Measurements from ENCODE around the gene SLC35G2. TPM values are rescaled to one million over a fixed set of nuclear protein-coding genes. Genes with fewer than 3 reads are reported as not detected.
"Not testable (repeated sequence)": the region's sequence is repeated elsewhere in the genome, so short reads cannot be mapped to it uniquely, and the experiment has no call there.

Gene SLC35G2
- total RNA-seq: 1 to 10 TPM; 1.9 to 6.4 TPM

DNA sequence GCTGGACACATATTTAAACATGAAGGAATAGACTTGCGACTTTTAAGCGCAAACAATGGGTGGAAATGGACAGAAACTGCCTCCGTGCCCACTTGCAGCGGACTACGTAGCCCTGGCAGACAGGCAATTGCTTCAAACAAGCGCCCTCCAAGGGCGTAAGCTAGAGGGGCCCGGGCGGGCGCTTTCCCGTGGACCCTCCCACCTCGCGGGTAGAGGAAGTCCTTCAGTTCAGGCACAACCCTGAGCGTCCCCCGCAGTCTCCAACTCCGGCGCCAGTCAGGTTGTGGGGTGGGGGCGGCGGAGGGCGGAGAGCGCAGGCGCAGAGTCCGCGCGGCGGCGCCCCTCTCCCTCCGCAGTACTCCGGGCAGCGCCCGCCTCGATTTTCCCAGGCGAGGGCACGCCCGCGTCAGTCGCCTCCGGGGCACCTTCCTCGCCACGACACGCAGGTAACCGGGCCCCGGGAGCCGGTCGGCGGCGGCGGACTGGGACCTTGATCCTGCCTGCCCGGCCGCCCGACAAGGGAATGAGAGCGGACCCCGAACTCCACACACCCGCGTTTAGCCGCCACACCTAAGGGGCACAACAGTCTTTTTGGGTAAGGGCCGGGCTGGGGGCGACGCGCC, at the start of gene SLC35G2:
SLC35G2 (plus strand) TSS at position 358 of the 623 bp plus-strand sequence. CDS start 35,335 bp downstream, outside the sequence.
- Mint-ChIP-seq H3K9me3 (peaks cover 3 to 8% of the 10 kb centered on the region in 2 donors), H3K27ac (peak within 1 kb of the TSS; percentile 62 to 87), H3K36me3 (peaks cover 18 to 22% of the 10 kb centered on the region in 2 donors)
- ATAC-seq: peak; percentile 53 to 74
- peak; percentile 31 to 62 for DNase-seq (ENCODE audit: low spot score in 2 of 2)

DNA sequence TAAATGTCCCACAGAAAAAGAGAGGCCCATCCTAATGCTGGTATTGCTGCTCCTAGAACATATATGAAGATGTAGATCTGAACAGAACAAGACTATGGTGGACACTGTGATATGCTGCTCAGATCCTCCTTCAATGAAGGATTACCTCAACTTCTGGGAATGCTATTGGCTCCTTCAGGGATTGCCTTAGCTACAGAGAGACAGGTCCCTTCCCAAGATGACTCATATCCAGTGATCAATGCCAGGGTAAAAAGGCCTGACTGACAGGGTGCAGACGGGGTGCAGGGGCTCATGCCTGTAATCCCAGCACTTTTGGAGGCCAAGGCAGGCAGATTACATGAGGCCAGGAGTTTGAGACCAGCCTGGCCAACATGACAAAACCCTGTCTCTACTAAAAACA, 46.2 kb upstream of the SLC35G2 start:
- no peak for ATAC-seq
- no peak overlapping the region for H3K27ac Mint-ChIP-seq
- no peaks in the 10 kb centered on the region for H3K9me3 Mint-ChIP-seq
- no peak for DNase-seq (ENCODE audit: low spot score in 2 of 2)
- H3K36me3 Mint-ChIP-seq: no peaks in the 10 kb centered on the region

DNA sequence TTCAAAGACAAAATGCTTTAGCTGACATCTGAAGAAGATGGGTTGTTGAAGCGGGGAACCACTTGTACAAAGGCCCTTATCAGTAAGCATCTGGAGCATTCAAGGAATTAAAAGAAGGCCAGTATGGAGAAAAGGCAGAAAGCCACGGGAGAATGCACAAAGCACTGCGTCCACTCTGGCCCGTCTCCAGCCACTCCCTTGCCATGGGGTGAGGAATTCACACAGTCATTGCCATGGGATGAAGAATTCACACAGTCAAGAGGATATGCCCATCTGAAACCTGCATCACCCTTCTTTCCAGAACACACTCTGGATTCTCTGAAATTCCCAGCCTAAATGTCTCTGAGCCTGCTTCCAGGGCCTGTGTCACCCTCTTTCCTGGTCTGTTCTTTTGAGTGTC, 40.1 kb upstream of the SLC35G2 start:
- Mint-ChIP-seq H3K27ac (no peak overlapping the region), H3K36me3 (no peaks in the 10 kb centered on the region), H3K9me3 (no peaks in the 10 kb centered on the region)
- ATAC-seq (no peak), DNase-seq (ENCODE audit: low spot score in 2 of 2) (no peak)

DNA sequence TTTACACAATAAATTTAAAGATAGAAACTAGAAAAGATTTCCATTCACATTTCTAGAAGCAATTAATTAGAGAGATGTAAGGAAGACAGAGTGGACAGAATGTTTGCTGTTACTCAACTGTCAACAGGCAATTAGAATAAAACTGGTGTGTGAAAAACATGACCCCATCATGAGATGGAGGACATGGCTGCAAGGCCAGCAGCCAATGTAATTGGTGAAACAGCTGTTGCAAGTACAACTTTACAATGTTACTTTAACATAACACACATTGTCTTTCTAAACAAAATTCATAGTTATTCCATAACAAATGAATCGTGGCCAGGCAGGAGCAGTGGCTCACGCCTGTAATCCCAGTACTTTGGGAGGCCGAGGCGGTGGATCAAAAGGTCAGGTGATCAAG, 38.2 kb upstream of the SLC35G2 start:
- H3K9me3 Mint-ChIP-seq: no peaks in the 10 kb centered on the region
- H3K36me3 Mint-ChIP-seq: no peaks in the 10 kb centered on the region
- DNase-seq (ENCODE audit: low spot score in 2 of 2): no peak
- no peak overlapping the region for H3K27ac Mint-ChIP-seq
- no peak for ATAC-seq

GRCh38 chr3:136783708-136784191, 35.2 kb upstream of the SLC35G2 start:
- ATAC-seq (no peak), DNase-seq (ENCODE audit: low spot score in 2 of 2) (no peak)
- Mint-ChIP-seq H3K27ac (no peak overlapping the region), H3K9me3 (no peaks in the 10 kb centered on the region), H3K36me3 (no peaks in the 10 kb centered on the region)

DNA sequence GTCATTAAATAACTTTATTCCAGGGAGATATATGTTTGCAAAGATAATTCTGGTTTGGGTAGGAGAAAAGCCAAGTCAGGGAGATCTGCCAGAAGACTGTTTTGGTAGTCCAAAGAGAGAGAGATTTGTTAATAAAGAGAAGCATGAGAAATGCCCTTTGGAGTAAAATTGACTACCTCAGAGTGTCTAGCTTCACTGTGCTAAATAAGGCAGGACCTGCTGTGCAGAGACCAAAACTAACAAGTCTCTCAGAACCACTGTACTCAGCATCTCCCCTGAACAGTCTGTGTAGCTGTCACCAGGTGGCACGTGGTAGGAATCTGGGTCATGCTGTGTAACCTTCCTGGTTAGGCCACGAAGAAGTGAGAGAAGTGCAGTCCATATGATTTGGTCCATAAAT, 31.6 kb upstream of the SLC35G2 start:
- Mint-ChIP-seq H3K36me3 (no peaks in the 10 kb centered on the region), H3K27ac (peak overlapping the region; percentile 5 to 68), H3K9me3 (no peaks in the 10 kb centered on the region)
- ATAC-seq (peak; percentile 64 to 87), DNase-seq (ENCODE audit: low spot score in 2 of 2) (no peak)

- Mint-ChIP-seq H3K27ac (no peak overlapping the region), H3K36me3 (no peaks in the 10 kb centered on the region), H3K9me3 (no peaks in the 10 kb centered on the region)
- ATAC-seq (no peak), DNase-seq (ENCODE audit: low spot score in 2 of 2) (no peak)
Measured at GRCh38 chr3:136788154-136788553, 30.8 kb upstream of the SLC35G2 start.

DNA sequence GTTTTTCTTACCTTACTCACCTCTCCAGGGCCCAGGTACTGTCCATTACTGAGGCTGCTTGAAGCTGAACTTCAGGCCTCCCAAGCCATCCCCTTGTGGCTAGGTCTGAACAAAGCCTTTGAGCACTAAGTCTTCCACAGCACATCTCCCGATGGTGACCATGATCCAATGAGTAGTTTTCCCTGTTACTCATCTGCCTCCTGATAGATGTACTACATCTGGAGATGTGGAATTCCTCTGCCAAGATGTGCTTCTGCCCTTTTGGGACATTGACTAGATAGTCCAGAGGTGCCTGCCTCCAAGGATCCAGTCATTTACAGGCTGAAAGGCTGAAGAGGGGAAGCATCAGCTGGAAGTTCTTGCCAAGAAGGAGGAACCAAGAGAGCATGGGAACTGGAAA, 28.9 kb upstream of the SLC35G2 start:
- DNase-seq (ENCODE audit: low spot score in 2 of 2): no peak
- no peak for ATAC-seq
- H3K36me3 Mint-ChIP-seq: no peaks in the 10 kb centered on the region
- H3K27ac Mint-ChIP-seq: no peak overlapping the region
- H3K9me3 Mint-ChIP-seq: no peaks in the 10 kb centered on the region

DNA sequence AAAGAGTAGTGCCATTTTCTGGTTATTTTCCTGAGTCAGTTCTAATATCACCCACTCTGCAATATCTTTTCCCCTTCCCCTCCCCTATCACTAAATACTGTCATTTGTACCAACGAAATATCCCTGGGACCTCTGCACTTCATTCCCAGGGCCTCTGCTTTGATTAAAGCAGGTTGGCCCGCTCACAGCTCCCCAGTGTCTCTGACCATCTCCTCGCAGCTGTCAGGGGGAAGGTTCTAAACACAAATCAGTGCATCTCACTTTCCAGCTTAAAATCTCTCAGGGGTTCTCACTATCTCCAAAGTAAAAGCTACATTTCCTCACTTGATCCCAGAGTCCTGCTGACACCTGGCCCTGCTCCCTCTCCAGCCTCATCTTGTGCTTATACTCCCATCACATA, 28.1 kb upstream of the SLC35G2 start:
- no peaks in the 10 kb centered on the region for H3K9me3 Mint-ChIP-seq
- ATAC-seq: no peak
- no peak overlapping the region for H3K27ac Mint-ChIP-seq

GRCh38 chr3:136792556-136793330, 26.2 kb upstream of the SLC35G2 start:
- Mint-ChIP-seq H3K9me3 (no peaks in the 10 kb centered on the region), H3K36me3 (no peaks in the 10 kb centered on the region), H3K27ac (no peak overlapping the region)
- ATAC-seq (no peak), DNase-seq (ENCODE audit: low spot score in 2 of 2) (no peak)

More for the DNA sequence above, 28.1 kb upstream of the SLC35G2 start:
- no peaks in the 10 kb centered on the region for H3K36me3 Mint-ChIP-seq
- no peak for DNase-seq (ENCODE audit: low spot score in 2 of 2)

- not testable (repeated sequence) for ATAC-seq; H3K27ac Mint-ChIP-seq; DNase-seq (ENCODE audit: low spot score in 2 of 2); H3K9me3 Mint-ChIP-seq; H3K36me3 Mint-ChIP-seq
Measured at GRCh38 chr3:136801146-136801545, 17.8 kb upstream of the SLC35G2 start.

DNA sequence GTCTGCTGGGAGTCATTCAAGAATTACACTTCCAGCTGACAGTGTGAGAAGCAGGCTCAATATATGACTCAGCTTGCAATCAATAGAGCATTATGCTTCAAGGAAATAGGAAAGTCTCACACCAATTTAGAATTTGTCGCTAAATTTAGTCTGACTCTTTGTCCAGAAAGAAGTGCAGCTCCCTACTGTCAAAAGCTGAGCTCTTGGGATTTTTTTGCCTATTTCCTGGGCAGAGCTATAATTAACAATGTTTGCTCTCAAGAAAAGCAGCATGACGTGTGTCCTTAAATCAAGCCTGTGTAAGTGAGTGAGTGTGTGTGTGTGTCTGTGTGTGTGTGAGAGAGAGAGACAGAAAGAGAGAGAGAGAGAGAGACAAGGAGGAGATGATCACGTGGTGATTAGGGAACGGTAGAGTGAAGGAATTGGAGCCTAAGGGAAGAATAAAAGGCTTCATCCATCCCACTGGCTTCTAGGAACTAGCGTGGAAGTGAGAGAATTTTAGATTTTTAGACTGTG, 16.4 kb upstream of the SLC35G2 start:
- H3K27ac Mint-ChIP-seq: no peak overlapping the region
- no peaks in the 10 kb centered on the region for H3K36me3 Mint-ChIP-seq
- DNase-seq (ENCODE audit: low spot score in 2 of 2) (no peak), ATAC-seq (no peak)
- no peaks in the 10 kb centered on the region for H3K9me3 Mint-ChIP-seq

GRCh38 chr3:136804141-136804540, 14.8 kb upstream of the SLC35G2 start:
- ATAC-seq (no peak), DNase-seq (ENCODE audit: low spot score in 2 of 2) (no peak)
- H3K27ac Mint-ChIP-seq: no peak overlapping the region
- H3K36me3 Mint-ChIP-seq: no peaks in the 10 kb centered on the region
- no peaks in the 10 kb centered on the region for H3K9me3 Mint-ChIP-seq

GRCh38 chr3:136804813-136805212, 14.1 kb upstream of the SLC35G2 start:
- Mint-ChIP-seq H3K36me3 (no peaks in the 10 kb centered on the region), H3K9me3 (no peaks in the 10 kb centered on the region), H3K27ac (no peak overlapping the region)
- ATAC-seq (no peak), DNase-seq (ENCODE audit: low spot score in 2 of 2) (no peak)

DNA sequence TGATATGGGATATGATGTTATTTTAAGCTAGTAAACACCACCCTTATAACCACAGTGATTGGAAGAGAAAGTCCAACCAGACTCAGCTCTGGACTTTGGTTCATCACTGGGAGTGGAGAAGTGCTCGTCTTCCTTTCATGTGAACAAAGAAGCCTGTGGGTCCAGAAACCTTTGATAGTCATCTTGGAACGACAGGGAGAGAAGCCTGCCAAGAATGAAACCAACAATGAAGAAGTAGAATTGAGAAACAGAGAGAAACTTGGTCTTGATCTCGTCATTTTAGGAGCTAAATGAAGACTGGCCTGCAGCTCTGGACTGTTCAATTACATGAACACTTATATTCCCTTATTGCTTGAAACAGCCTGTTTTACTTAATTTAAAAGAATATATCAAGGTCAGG, 13.1 kb upstream of the SLC35G2 start:
- Mint-ChIP-seq H3K36me3 (no peaks in the 10 kb centered on the region), H3K27ac (no peak overlapping the region), H3K9me3 (no peaks in the 10 kb centered on the region)
- no peak for DNase-seq (ENCODE audit: low spot score in 2 of 2)
- no peak for ATAC-seq

GRCh38 chr3:136811701-136812100, 7.2 kb upstream of the SLC35G2 start:
- ATAC-seq: no peak

GRCh38 chr3:136817448-136817847, 1.5 kb upstream of the SLC35G2 start:
- peaks cover 12 to 16% of the 10 kb centered on the region in 2 donors for H3K36me3 Mint-ChIP-seq
- H3K27ac Mint-ChIP-seq: no peak overlapping the region
- DNase-seq (ENCODE audit: low spot score in 2 of 2): no peak
- ATAC-seq: no peak
- H3K9me3 Mint-ChIP-seq: peaks cover 1 to 3% of the 10 kb centered on the region in 2 donors

More at GRCh38 chr3:136811701-136812100, 7.2 kb upstream of the SLC35G2 start:
- Mint-ChIP-seq H3K27ac (no peak overlapping the region), H3K9me3 (no peaks in the 10 kb centered on the region), H3K36me3 (no peaks in the 10 kb centered on the region)
- no peak for DNase-seq (ENCODE audit: low spot score in 2 of 2)

All from activated naive CD4-positive, alpha-beta T cell treated with anti-CD3 and anti-CD28 coated beads, Interleukin-2, amount 50 U/mL, for 72 hours (primary cell).